ENCODE measurements around the gene FAM180B. TPM values are rescaled to one million over a fixed set of nuclear protein-coding genes. Genes with fewer than 3 reads are reported as not detected.
"Not testable (repeated sequence)": the region's sequence is repeated elsewhere in the genome, so short reads cannot be mapped to it uniquely, and the experiment has no call there.

The FAM180B gene
- polyA plus RNA-seq, 1 experiment: not detected

DNA sequence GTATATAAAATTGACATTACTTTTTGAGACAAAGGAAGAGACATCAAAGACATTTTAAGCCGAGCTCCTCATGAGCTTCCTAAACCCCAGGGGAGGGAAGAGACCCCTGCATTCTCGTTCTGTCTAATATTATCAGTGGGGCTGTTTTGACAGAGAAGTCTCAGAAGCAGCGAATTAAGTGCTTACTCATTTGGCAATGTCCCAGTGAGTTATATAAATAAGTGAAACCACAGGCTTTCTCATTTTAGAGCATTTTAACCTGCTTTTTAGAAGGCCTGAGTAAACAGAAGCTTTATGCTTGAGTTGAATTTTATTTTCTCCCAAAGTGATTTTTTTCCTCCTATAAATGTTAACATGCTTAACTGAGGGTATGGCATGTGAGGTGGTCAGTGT lies 30.9 kb downstream of the FAM180B start:
- ChIA-PET CTCF (interaction anchor here (0.6 to 3.1 kb wide), 20 partner anchors 10 to 402 kb away, joined by 3 to 26 read pairs (median 3); no protein-coding TSS in a partner anchor), POLR2A (interaction anchor here (0.5 kb wide), 1 partner anchor 16 kb away, joined by 3 read pairs; no protein-coding TSS in a partner anchor)
- DNase-seq (ENCODE audit: low read depth): no peak
- H3K36me3 ChIP-seq (ENCODE audit: control insufficient read depth, insufficient read depth, low read length): peaks cover 8% of the 10 kb centered on the region
- no peaks in the 10 kb centered on the region for H3K27me3 ChIP-seq (ENCODE audit: control insufficient read depth, insufficient read depth, low read length)
- H3K4me3 ChIP-seq (ENCODE audit: low read depth, low read length): no peak overlapping the region
- TF ChIP-seq, protein P1, sequence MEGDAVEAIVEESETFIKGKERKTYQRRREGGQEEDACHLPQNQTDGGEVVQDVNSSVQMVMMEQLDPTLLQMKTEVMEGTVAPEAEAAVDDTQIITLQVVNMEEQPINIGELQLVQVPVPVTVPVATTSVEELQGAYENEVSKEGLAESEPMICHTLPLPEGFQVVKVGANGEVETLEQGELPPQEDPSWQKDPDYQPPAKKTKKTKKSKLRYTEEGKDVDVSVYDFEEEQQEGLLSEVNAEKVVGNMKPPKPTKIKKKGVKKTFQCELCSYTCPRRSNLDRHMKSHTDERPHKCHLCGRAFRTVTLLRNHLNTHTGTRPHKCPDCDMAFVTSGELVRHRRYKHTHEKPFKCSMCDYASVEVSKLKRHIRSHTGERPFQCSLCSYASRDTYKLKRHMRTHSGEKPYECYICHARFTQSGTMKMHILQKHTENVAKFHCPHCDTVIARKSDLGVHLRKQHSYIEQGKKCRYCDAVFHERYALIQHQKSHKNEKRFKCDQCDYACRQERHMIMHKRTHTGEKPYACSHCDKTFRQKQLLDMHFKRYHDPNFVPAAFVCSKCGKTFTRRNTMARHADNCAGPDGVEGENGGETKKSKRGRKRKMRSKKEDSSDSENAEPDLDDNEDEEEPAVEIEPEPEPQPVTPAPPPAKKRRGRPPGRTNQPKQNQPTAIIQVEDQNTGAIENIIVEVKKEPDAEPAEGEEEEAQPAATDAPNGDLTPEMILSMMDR (IDR thresholded peaks at IDR 0.05; ENCODE audit: insufficient read depth, low read depth, low read length): no peak

GRCh38 chr11:47620836-47621378 lies 34.4 kb downstream of the FAM180B start:
- peaks cover 17% of the 10 kb centered on the region for H3K36me3 ChIP-seq (ENCODE audit: control insufficient read depth, insufficient read depth, low read length)
- H3K27me3 ChIP-seq (ENCODE audit: control insufficient read depth, insufficient read depth, low read length): no peaks in the 10 kb centered on the region
- ChIA-PET POLR2A (no interaction called here), CTCF (interaction anchor here (1.2 to 1.8 kb wide), 2 partner anchors 8 to 247 kb away, joined by 4 to 7 read pairs; no protein-coding TSS in a partner anchor)
- DNase-seq (ENCODE audit: low read depth): no peak
- TF ChIP-seq, protein P1 (IDR thresholded peaks at IDR 0.05; ENCODE audit: insufficient read depth, low read depth, low read length): no peak
- no peak overlapping the region for H3K4me3 ChIP-seq (ENCODE audit: low read depth, low read length)

GRCh38 chr11:47626234-47626633 lies 39.8 kb downstream of the FAM180B start:
- CTCF ChIA-PET: interaction anchor here (5.8 kb wide), 1 partner anchor 9 kb away, joined by 26 read pairs; no protein-coding TSS in a partner anchor
- POLR2A ChIA-PET: no interaction called here
- TF ChIP-seq, protein P1 (IDR thresholded peaks at IDR 0.05; ENCODE audit: insufficient read depth, low read depth, low read length): no peak
- H3K4me3 ChIP-seq (ENCODE audit: low read depth, low read length): no peak overlapping the region
- no peak for DNase-seq (ENCODE audit: low read depth)
- H3K27me3 ChIP-seq (ENCODE audit: control insufficient read depth, insufficient read depth, low read length): no peaks in the 10 kb centered on the region
- H3K36me3 ChIP-seq (ENCODE audit: control insufficient read depth, insufficient read depth, low read length): peaks cover 19% of the 10 kb centered on the region

DNA sequence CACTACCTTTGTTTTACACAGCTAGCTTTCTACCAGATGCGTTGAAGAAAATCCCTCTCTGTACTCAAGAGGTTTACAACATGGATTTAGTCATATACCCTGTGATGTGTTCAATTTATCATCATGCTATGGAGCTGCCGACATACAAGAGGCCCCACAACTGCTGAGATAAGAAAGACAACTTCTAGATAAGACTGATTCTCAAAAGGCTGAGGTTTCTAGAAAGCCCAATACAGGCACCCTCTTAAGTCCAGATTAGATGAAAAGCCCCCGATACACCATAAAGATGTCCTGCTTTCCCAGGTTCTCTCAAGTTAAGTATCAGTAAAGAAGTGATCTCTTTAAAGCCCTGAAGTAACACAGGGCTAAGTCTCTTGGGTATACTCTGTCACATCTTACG lies 41.5 kb downstream of the FAM180B start:
- H3K36me3 ChIP-seq (ENCODE audit: control insufficient read depth, insufficient read depth, low read length): peaks cover 15% of the 10 kb centered on the region
- TF ChIP-seq, protein P1 (IDR thresholded peaks at IDR 0.05; ENCODE audit: insufficient read depth, low read depth, low read length): no peak
- H3K27me3 ChIP-seq (ENCODE audit: control insufficient read depth, insufficient read depth, low read length): no peaks in the 10 kb centered on the region
- ChIA-PET CTCF (interaction anchor here (1.2 to 5.8 kb wide), 2 partner anchors 8 to 10 kb away, joined by 4 to 26 read pairs; no protein-coding TSS in a partner anchor), POLR2A (no interaction called here)
- H3K4me3 ChIP-seq (ENCODE audit: low read depth, low read length): no peak overlapping the region
- DNase-seq (ENCODE audit: low read depth): no peak

- no peak overlapping the region for H3K4me3 ChIP-seq (ENCODE audit: low read depth, low read length)
- POLR2A ChIA-PET: no interaction called here
- CTCF ChIA-PET: interaction anchor here (5.8 kb wide), 1 partner anchor 14 kb away, joined by 26 read pairs; no protein-coding TSS in a partner anchor
- TF ChIP-seq, protein P1 (IDR thresholded peaks at IDR 0.05; ENCODE audit: insufficient read depth, low read depth, low read length): no peak
- H3K36me3 ChIP-seq (ENCODE audit: control insufficient read depth, insufficient read depth, low read length): peaks cover 8% of the 10 kb centered on the region
- H3K27me3 ChIP-seq (ENCODE audit: control insufficient read depth, insufficient read depth, low read length): no peaks in the 10 kb centered on the region
- DNase-seq (ENCODE audit: low read depth): no peak
Observed at GRCh38 chr11:47631473-47631872, 45.0 kb downstream of the FAM180B start.

- H3K36me3 ChIP-seq (ENCODE audit: control insufficient read depth, insufficient read depth, low read length); POLR2A ChIA-PET; DNase-seq (ENCODE audit: low read depth); H3K4me3 ChIP-seq (ENCODE audit: low read depth, low read length); H3K27me3 ChIP-seq (ENCODE audit: control insufficient read depth, insufficient read depth, low read length): not testable (repeated sequence)
- CTCF ChIA-PET: interaction anchor here (0.9 kb wide), 1 partner anchor 19 kb away, joined by 3 read pairs; no protein-coding TSS in a partner anchor
Observed at GRCh38 chr11:47636331-47636730, 49.9 kb downstream of the FAM180B start.

Measured in BJ (cell line).